ENCODE measurements around the gene CDHR3.

The CDHR3 gene

DNA sequence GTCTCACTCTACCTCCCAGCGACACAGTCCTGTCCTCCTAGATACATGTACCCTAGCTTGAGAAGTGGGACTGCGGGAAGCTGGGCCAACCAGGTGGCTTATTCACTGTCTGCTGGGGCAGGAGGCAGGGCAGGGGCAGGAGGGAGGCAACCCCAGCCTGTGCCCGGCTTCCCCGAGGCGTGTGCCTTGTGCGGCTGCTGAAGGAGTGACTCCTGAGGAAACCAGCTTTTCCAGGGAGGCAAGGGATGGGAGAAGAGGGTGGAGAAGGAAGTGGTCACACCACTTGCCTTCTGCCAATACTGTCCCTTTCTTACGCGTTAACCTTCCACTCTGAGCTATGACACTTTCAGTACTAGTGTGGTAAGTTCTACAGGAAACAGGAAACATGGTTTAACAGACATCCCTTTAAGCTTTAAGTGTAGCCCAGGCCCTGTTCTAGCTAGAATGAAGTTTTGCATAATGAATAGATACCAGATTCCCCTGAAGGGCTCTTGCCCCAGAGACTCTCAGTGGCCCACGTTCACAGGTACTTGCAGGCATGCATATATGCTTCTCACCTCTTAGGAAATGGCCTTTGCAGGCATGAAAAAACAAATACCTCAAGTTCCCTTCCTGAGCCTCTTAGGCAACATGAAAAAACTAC is 108.4 kb downstream of the CDHR3 start:
- ChIA-PET POLR2A (interaction anchor here (0.5 to 3.1 kb wide), 2 partner anchors 17 to 40 kb away, joined by 4 to 12 read pairs; partner anchors contain the start of gene SYPL1), CTCF (interaction anchor here (0.6 to 4.4 kb wide), 5 partner anchors 29 to 105 kb away, joined by 3 to 21 read pairs (median 4); no protein-coding TSS in a partner anchor)

More for the DNA sequence above, 108.4 kb downstream of the CDHR3 start:
- TF ChIP-seq, protein P1, sequence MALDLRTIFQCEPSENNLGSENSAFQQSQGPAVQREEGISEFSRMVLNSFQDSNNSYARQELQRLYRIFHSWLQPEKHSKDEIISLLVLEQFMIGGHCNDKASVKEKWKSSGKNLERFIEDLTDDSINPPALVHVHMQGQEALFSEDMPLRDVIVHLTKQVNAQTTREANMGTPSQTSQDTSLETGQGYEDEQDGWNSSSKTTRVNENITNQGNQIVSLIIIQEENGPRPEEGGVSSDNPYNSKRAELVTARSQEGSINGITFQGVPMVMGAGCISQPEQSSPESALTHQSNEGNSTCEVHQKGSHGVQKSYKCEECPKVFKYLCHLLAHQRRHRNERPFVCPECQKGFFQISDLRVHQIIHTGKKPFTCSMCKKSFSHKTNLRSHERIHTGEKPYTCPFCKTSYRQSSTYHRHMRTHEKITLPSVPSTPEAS (tag by site-specific recombination; IDR thresholded peaks at IDR 0.05) = no peak
- no peak for TF ChIP-seq ZNF302 (tag by site-specific recombination; IDR thresholded peaks at IDR 0.05; ENCODE audit: low read depth)
- TF ChIP-seq ZNF26 (tag by site-specific recombination; IDR thresholded peaks at IDR 0.05) = no peak
- TF ChIP-seq SALL2 (tag by site-specific recombination; IDR thresholded peaks at IDR 0.05; ENCODE audit: borderline replicate concordance) = no peak
- no peak for TF ChIP-seq ZBTB7A (tag by site-specific recombination; IDR thresholded peaks at IDR 0.05; ENCODE audit: low read depth)
- TF ChIP-seq HIC1 (tag by site-specific recombination; IDR thresholded peaks at IDR 0.05) = no peak
- no peak for TF ChIP-seq ZNF677 (tag by site-specific recombination; IDR thresholded peaks at IDR 0.05)
- TF ChIP-seq PRDM4 (tag by site-specific recombination; IDR thresholded peaks at IDR 0.05) = no peak
- TF ChIP-seq ZNF341 (tag by site-specific recombination; IDR thresholded peaks at IDR 0.05; ENCODE audit: low read depth) = no peak
- TF ChIP-seq KLF7 (tag by site-specific recombination; IDR thresholded peaks at IDR 0.05; ENCODE audit: borderline replicate concordance) = no peak
- no peak for TF ChIP-seq GLIS2 (tag by site-specific recombination; IDR thresholded peaks at IDR 0.05)
- H3K36me3 ChIP-seq (ENCODE audit: control insufficient read depth in 2 of 2, insufficient read depth in 1 of 2, low read length in 2 of 2) = no peaks in the 10 kb centered on the region
- H3K9me3 ChIP-seq (ENCODE audit: control insufficient read depth, insufficient read depth, low read depth, low read length) = no peaks in the 10 kb centered on the region
- no peak overlapping the region for H3K4me3 ChIP-seq (ENCODE audit: low read depth, low read length)
- H3K27ac ChIP-seq (ENCODE audit: extremely low read depth, low read depth, low read length) = peak overlapping the region; percentile 45; the same call in 1 of the 2 replicates
- H3K4me1 ChIP-seq (ENCODE audit: control insufficient read depth, insufficient read depth, low read length) = peaks cover 22% of the 10 kb centered on the region

Data from HEK293 (cell line).